MCF 10A (cell line): ENCODE measurements around the gene PBX1. TPM values are rescaled to one million over a fixed set of nuclear protein-coding genes. Genes with fewer than 3 reads are reported as not detected.

Experiments
- BruUV-seq: library from RNA; stranded (reverse); fragments of 400-500 nt; replicated peaks from 2 replicates; lab custom pipeline; 2021; lab: Mats Ljungman, UMichigan
- CTCF ChIA-PET: fragments of 300-600 bp; sonication (Branson Sonifier 250); formaldehyde crosslinking; extraction: SDS; loops from one replicate; lab custom pipeline; 2021; ENCODE audit warnings: antibody characterized with exemption, inconsistent platforms; lab: Yijun Ruan, JAX
- POLR2A ChIA-PET: fragments of 300-600, 350-650 bp; sonication (Branson Sonifier 250); formaldehyde crosslinking; extraction: SDS; loops from one replicate; lab custom pipeline; 2020; ENCODE audit warnings: antibody characterized with exemption, inconsistent platforms; lab: Yijun Ruan, JAX
- DNase-seq: peaks from one replicate; pipeline ENCODE4 v3.0.0-alpha.2; 2018; ENCODE audit not compliant: unreplicated experiment
- H3K27ac Mint-ChIP-seq: one replicate; pipeline ENCODE4 v1.8.0; 2022; ENCODE audit warnings: mild to moderate bottlenecking, low read depth, mixed read lengths; ENCODE audit not compliant: unreplicated experiment
- H3K27me3 Mint-ChIP-seq: one replicate; pipeline ENCODE4 v1.8.0; 2022; ENCODE audit warnings: mixed read lengths; ENCODE audit not compliant: insufficient read depth, unreplicated experiment
- H3K36me3 Mint-ChIP-seq: one replicate; pipeline ENCODE4 v1.8.0; 2022; ENCODE audit warnings: mild to moderate bottlenecking, moderate library complexity, mixed read lengths; ENCODE audit not compliant: insufficient read depth, unreplicated experiment
- H3K4me1 Mint-ChIP-seq: one replicate; pipeline ENCODE4 v1.8.0; 2022; ENCODE audit warnings: mixed read lengths; ENCODE audit not compliant: insufficient read depth, unreplicated experiment
- H3K4me3 Mint-ChIP-seq: one replicate; pipeline ENCODE4 v1.8.0; 2022; ENCODE audit warnings: mild to moderate bottlenecking, moderate library complexity, mixed read lengths; ENCODE audit not compliant: unreplicated experiment
- H3K9me3 Mint-ChIP-seq: one replicate; pipeline ENCODE4 v1.8.0; 2022; ENCODE audit warnings: mixed read lengths; ENCODE audit not compliant: unreplicated experiment
- intact Hi-C: fragments of 100-400 bp; cut with micrococcal nuclease; formaldehyde crosslinking; loops from 2 replicates; pipeline ENCODE4 v1.14.1; 2022
- total RNA-seq: library from RNA; stranded (reverse); gene quantifications from 2 replicates; pipeline ENCODE4 v1.2.3, GENCODE V29; 2022
- TF ChIP-seq, protein P1 (sequence below): fragments of 200-600 bp; IDR thresholded peaks from one replicate; pipeline ENCODE4 v1.8.0; 2022; ENCODE audit warnings: antibody characterized with exemption, mild to moderate bottlenecking; ENCODE audit not compliant: unreplicated experiment

Gene PBX1
- total RNA-seq, 1 experiment from 2014 or later = 5.8 TPM

- H3K36me3 Mint-ChIP-seq = no peaks in the 10 kb centered on the region
Observed at GRCh38 chr1:164824542-164824941, 265.6 kb downstream of the PBX1 start.

DNA sequence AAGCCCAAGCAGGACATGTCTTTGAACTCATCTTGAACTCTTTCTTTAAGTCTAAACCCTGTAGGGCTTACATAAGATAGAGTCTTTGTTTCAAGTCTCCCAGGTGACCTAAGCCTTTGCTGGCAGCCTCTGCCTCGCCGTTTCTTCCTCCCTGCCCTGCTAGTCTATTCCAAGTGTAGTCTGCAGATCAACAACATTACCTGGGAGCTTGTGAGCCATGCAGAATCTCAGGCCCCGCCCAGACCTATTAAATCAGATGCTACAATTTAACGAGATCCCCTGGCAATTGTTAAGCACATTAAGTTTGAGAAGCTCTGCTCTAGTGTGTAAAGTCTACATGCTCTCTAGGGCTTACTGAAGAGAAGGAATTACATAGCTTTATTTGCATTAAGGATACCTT lies 271.6 kb downstream of the PBX1 start:
- ChIA-PET POLR2A (no interaction called here), CTCF (interaction anchor here (2.1 kb wide), 1 partner anchor 43 kb away, joined by 10 read pairs; no protein-coding TSS in a partner anchor)
- H3K4me3 Mint-ChIP-seq = no peak overlapping the region
- TF ChIP-seq, protein P1, sequence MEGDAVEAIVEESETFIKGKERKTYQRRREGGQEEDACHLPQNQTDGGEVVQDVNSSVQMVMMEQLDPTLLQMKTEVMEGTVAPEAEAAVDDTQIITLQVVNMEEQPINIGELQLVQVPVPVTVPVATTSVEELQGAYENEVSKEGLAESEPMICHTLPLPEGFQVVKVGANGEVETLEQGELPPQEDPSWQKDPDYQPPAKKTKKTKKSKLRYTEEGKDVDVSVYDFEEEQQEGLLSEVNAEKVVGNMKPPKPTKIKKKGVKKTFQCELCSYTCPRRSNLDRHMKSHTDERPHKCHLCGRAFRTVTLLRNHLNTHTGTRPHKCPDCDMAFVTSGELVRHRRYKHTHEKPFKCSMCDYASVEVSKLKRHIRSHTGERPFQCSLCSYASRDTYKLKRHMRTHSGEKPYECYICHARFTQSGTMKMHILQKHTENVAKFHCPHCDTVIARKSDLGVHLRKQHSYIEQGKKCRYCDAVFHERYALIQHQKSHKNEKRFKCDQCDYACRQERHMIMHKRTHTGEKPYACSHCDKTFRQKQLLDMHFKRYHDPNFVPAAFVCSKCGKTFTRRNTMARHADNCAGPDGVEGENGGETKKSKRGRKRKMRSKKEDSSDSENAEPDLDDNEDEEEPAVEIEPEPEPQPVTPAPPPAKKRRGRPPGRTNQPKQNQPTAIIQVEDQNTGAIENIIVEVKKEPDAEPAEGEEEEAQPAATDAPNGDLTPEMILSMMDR = no peak
- intact Hi-C loops = no loop called here
- H3K9me3 Mint-ChIP-seq = no peaks in the 10 kb centered on the region
- H3K4me1 Mint-ChIP-seq = no peaks in the 10 kb centered on the region
- no peaks in the 10 kb centered on the region for H3K36me3 Mint-ChIP-seq
- DNase-seq = no peak
- H3K27ac Mint-ChIP-seq = no peak overlapping the region
- BruUV-seq = no TSS peak
- no peaks in the 10 kb centered on the region for H3K27me3 Mint-ChIP-seq

More at GRCh38 chr1:164824542-164824941, 265.6 kb downstream of the PBX1 start:
- DNase-seq = no peak
- Mint-ChIP-seq H3K27me3 (no peaks in the 10 kb centered on the region), H3K9me3 (no peaks in the 10 kb centered on the region), H3K4me1 (no peaks in the 10 kb centered on the region), H3K27ac (no peak overlapping the region), H3K4me3 (no peak overlapping the region)
- no TSS peak for BruUV-seq
- TF ChIP-seq, protein P1 = no peak
- ChIA-PET CTCF (interaction anchor here (0.5 to 1.0 kb wide), 5 partner anchors 9 to 1000 kb away, joined by 3 to 5 read pairs (median 3); no protein-coding TSS in a partner anchor), POLR2A (no interaction called here)
- intact Hi-C loops = no loop called here

DNA sequence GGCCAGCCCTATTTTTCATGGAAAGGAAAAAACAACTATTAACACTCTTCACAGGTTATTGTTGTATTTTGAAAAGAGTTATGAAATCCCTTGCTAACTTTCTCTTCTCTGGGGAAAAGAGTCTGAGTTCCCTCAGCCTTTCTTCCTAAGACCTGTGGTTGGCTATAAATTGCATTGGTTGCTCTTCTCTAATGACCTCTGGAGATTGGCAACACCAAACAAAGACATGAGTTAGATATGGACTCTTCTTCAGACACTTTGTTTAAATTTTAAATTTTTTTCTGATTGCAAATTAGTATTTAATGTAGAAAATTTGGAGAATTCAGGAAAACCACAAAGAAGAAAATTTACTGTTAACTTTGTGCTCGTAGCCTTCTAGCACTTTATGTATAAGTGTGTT lies 275.7 kb downstream of the PBX1 start:
- H3K27ac Mint-ChIP-seq = no peak overlapping the region
- no peaks in the 10 kb centered on the region for H3K36me3 Mint-ChIP-seq
- TF ChIP-seq, protein P1 = no peak
- no TSS peak for BruUV-seq
- ChIA-PET CTCF (no interaction called here), POLR2A (no interaction called here)
- no peak overlapping the region for H3K4me3 Mint-ChIP-seq
- no peak for DNase-seq
- H3K27me3 Mint-ChIP-seq = no peaks in the 10 kb centered on the region
- intact Hi-C loops = no loop called here
- H3K9me3 Mint-ChIP-seq = no peaks in the 10 kb centered on the region
- H3K4me1 Mint-ChIP-seq = no peaks in the 10 kb centered on the region

DNA sequence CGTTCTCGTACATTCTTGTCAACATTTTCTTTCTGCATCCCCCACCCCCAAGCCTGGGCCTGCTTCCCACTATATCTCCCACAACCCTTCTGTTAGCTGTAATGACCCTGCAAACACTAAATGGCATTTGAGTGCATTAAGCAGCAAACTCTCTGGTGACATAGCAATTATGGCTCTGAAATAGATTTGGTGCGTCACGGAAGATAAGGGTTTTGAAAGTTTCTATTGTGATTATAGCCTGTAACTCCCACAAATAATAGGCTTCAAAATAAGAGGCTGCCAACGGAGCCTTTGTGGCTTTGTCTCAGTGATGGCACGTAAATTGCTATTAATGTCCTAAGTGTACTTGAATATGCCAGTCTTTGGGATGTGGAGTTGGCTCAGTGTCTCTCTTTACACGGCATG lies 277.6 kb downstream of the PBX1 start:
- Mint-ChIP-seq H3K27ac (no peak overlapping the region), H3K4me1 (no peaks in the 10 kb centered on the region), H3K36me3 (no peaks in the 10 kb centered on the region), H3K4me3 (no peak overlapping the region), H3K27me3 (no peaks in the 10 kb centered on the region), H3K9me3 (no peaks in the 10 kb centered on the region)
- ChIA-PET CTCF (interaction anchor here (0.6 to 1.0 kb wide), 2 partner anchors 20 to 129 kb away, joined by 3 read pairs; no protein-coding TSS in a partner anchor), POLR2A (no interaction called here)
- intact Hi-C loops = no loop called here
- BruUV-seq = no TSS peak
- no peak for DNase-seq
- TF ChIP-seq, protein P1 = no peak
